COLO668 (cell line): ENCODE measurements around the gene TRIO.

Experiments
- DNase-seq: peaks from one replicate; lab custom pipeline; 2025; ENCODE audit not compliant: unreplicated experiment; lab: John Stamatoyannopoulos, UW

The TRIO gene

GRCh38 chr5:14501353-14502293, 358.5 kb downstream of the TRIO start:
- peak; percentile 83 for DNase-seq

GRCh38 chr5:14502294-14502690, 359.1 kb downstream of the TRIO start:
- peak; percentile 59 for DNase-seq

- DNase-seq, result no peak
Measured at GRCh38 chr5:14503017-14503680, 360.0 kb downstream of the TRIO start.

- DNase-seq, result no peak
Measured at GRCh38 chr5:14503681-14504331, 360.7 kb downstream of the TRIO start.

- no peak for DNase-seq
Measured at GRCh38 chr5:14504332-14504727, 361.2 kb downstream of the TRIO start.

- no peak for DNase-seq
Measured at GRCh38 chr5:14504816-14505215, 361.7 kb downstream of the TRIO start.

- no peak for DNase-seq
Measured at GRCh38 chr5:14505310-14506139, 362.4 kb downstream of the TRIO start.

GRCh38 chr5:14506140-14506538, 363.0 kb downstream of the TRIO start:
- no peak for DNase-seq

- no peak for DNase-seq
Measured at GRCh38 chr5:14506661-14507060, 363.5 kb downstream of the TRIO start.

GRCh38 chr5:14507156-14507941, 364.2 kb downstream of the TRIO start:
- no peak for DNase-seq

- no peak for DNase-seq
Measured at GRCh38 chr5:14508046-14508445, 364.9 kb downstream of the TRIO start.

- DNase-seq, result no peak
Measured at GRCh38 chr5:14509556-14509955, 366.4 kb downstream of the TRIO start.

GRCh38 chr5:14510156-14510734, 367.1 kb downstream of the TRIO start:
- no peak for DNase-seq

- DNase-seq, result no peak
Measured at GRCh38 chr5:14510880-14511279, 367.7 kb downstream of the TRIO start.

GRCh38 chr5:14512574-14512973, 369.4 kb downstream of the TRIO start:
- no peak for DNase-seq

- no peak for DNase-seq
Measured at GRCh38 chr5:14513266-14513665, 370.1 kb downstream of the TRIO start.

GRCh38 chr5:14516901-14517300, 373.8 kb downstream of the TRIO start:
- DNase-seq, result no peak

- DNase-seq, result no peak
Measured at GRCh38 chr5:14518638-14519037, 375.5 kb downstream of the TRIO start.

GRCh38 chr5:14521748-14522147, 378.6 kb downstream of the TRIO start:
- no peak for DNase-seq

- no peak for DNase-seq
Measured at GRCh38 chr5:14522721-14523120, 379.6 kb downstream of the TRIO start.
